ENCODE data around the gene CLPTM1. TPM values are rescaled to one million over a fixed set of nuclear protein-coding genes. Genes with fewer than 3 reads are reported as not detected.
A peak's percentile ranks its signal among the peaks of the same experiment; 100 is the strongest.

Gene CLPTM1
- total and polyA plus RNA-seq, 9 of the 15 experiments (the other 6 are each of a cell fraction or from before 2014, with no cell fraction given) = 0.37 to 96.0 (median 27.5) TPM

DNA sequence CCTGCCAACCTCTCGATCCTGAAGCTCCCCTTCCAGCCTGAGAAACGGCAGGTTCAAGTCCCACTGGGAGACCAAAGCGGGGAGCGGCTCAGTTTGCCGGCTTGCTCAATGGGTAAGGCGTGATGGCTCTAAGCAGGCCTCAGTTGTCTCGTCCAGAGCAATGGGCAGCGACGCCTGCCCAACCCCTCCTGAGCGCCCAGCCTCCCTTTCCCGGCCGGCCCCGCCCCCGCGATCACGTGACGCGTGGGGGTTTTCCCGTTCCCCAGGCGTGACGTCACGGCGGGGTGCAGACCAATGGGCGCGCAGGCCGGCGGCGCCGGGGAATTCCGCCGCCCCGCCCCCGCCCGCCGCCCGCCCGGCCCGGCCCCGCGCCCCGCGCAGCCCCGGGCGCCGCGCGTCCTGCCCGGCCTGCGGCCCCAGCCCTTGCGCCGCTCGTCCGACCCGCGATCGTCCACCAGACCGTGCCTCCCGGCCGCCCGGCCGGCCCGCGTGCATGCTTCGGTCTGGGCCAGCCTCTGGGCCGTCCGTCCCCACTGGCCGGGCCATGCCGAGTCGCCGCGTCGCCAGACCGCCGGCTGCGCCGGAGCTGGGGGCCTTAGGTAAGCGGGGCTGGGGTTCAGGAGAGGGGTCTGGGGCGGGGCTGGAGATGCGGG lies 46.0 kb downstream of the CLPTM1 start, which contains the start of gene RELB:
TSS of gene RELB (plus strand) at position 378 of the 653 bp plus-strand sequence. CDS start at position 494, 116 bp downstream.
- peak; percentile 73 for FAIRE-seq
- TF ChIP-seq ILF3 (IDR thresholded peaks at IDR 0.05; ENCODE audit: borderline replicate concordance) (no peak), CHD4 (IDR thresholded peaks at IDR 0.05; ENCODE audit: insufficient read depth, insufficient replicate concordance, low read depth, low read length, poor library complexity, severe bottlenecking) (no peak), NFYB (IDR thresholded peaks at IDR 0.05; ENCODE audit: extremely low read depth, insufficient read length) (peak; percentile 23), KDM5B (IDR thresholded peaks at IDR 0.05; ENCODE audit: insufficient replicate concordance, low read depth, low read length) (no peak), CBX3 (IDR thresholded peaks at IDR 0.05; ENCODE audit: borderline replicate concordance in 1 of 2, low read length in 2 of 2) (no peak), SETDB1 (IDR thresholded peaks at IDR 0.05; ENCODE audit: low read length) (no peak), ZNF766 (CRISPR knock-in tag; conservative IDR thresholded peaks at IDR 0.05) (no peak), SAP30 (IDR thresholded peaks at IDR 0.05; ENCODE audit: borderline replicate concordance, insufficient read depth, low read depth, low read length, poor library complexity, severe bottlenecking) (peak; percentile 68), OTX1 (CRISPR knock-in tag; IDR thresholded peaks at IDR 0.05) (no peak), SP2 (IDR thresholded peaks at IDR 0.05; ENCODE audit: extremely low read depth, low read depth, low read length, poor library complexity, severe bottlenecking) (no peak), NRF1 (conservative IDR thresholded peaks at IDR 0.05 in 1 of 2, IDR thresholded peaks at IDR 0.05 in 1 of 2) (peak; percentile 33 to 52; a peak in 2 of 4 replicates), CBFA2T2 (conservative IDR thresholded peaks at IDR 0.05) (peak; percentile 86), SMARCA5 (IDR thresholded peaks at IDR 0.05) (peak; percentile 76; the same call in 1 of the 2 replicates), KDM1A (IDR thresholded peaks at IDR 0.05) (peak in 1 of 2 experiments; percentile 48; a peak in 1 of 4 replicates), EWSR1 (IDR thresholded peaks at IDR 0.05; ENCODE audit: borderline replicate concordance, low read depth, partially characterized antibody) (no peak), FOS (IDR thresholded peaks at IDR 0.05; ENCODE audit: extremely low read depth, insufficient read length) (no peak)
- TF ChIP-seq, protein P1, sequence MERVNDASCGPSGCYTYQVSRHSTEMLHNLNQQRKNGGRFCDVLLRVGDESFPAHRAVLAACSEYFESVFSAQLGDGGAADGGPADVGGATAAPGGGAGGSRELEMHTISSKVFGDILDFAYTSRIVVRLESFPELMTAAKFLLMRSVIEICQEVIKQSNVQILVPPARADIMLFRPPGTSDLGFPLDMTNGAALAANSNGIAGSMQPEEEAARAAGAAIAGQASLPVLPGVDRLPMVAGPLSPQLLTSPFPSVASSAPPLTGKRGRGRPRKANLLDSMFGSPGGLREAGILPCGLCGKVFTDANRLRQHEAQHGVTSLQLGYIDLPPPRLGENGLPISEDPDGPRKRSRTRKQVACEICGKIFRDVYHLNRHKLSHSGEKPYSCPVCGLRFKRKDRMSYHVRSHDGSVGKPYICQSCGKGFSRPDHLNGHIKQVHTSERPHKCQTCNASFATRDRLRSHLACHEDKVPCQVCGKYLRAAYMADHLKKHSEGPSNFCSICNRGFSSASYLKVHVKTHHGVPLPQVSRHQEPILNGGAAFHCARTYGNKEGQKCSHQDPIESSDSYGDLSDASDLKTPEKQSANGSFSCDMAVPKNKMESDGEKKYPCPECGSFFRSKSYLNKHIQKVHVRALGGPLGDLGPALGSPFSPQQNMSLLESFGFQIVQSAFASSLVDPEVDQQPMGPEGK (CRISPR knock-in tag; IDR thresholded peaks at IDR 0.05; ENCODE audit: borderline replicate concordance) = no peak
- TF ChIP-seq, protein P2, sequence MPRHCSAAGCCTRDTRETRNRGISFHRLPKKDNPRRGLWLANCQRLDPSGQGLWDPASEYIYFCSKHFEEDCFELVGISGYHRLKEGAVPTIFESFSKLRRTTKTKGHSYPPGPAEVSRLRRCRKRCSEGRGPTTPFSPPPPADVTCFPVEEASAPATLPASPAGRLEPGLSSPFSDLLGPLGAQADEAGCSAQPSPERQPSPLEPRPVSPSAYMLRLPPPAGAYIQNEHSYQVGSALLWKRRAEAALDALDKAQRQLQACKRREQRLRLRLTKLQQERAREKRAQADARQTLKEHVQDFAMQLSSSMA (CRISPR knock-in tag; IDR thresholded peaks at IDR 0.05) = no peak

More for the DNA sequence above, 46.0 kb downstream of the CLPTM1 start, which contains the start of gene RELB:
- peak within 1 kb of the TSS; percentile 87 for H3K4me2 ChIP-seq (ENCODE audit: insufficient read depth, low read length)
- peak within 1 kb of the TSS; percentile 76 for H3K4me3 ChIP-seq
- H3K9me1 ChIP-seq (ENCODE audit: control insufficient read depth, insufficient read depth, low read length) = no peaks in the 10 kb centered on the region
- H3K27me3 ChIP-seq (ENCODE audit: control insufficient read depth in 2 of 2, insufficient read depth in 2 of 2, low read length in 2 of 2) = no peaks in the 10 kb centered on the region
- ChIA-PET CTCF (ENCODE audit: low intra/inter-chr PET ratio) (no interaction called here), POLR2A (interaction anchor here (0.5 to 2.0 kb wide), 9 partner anchors 9 to 1786 kb away, joined by 3 to 6 read pairs (median 3); no protein-coding TSS in a partner anchor)
- intact Hi-C loops (cut with micrococcal nuclease) = no loop called here
- ATAC-seq (peak; percentile 59), DNase-seq (ENCODE audit: extremely low read depth in 1 of 4, low spot score in 3 of 4) (peak; percentile 93 to 99 (median 98))
- 0% methylated on average over 42 of the region's 79 CpGs for WGBS (ENCODE audit: insufficient coverage, low coverage, missing lambda C conversion rate)
- peaks cover 4 to 21% of the 10 kb centered on the region in 2 experiments for H3K4me1 ChIP-seq (replicated peaks in 1 of 2; ENCODE audit: control insufficient read depth in 2 of 2, insufficient read depth in 2 of 2, low read length in 2 of 2)
- peak within 1 kb of the TSS; percentile 91 for H2AFZ ChIP-seq (ENCODE audit: low read depth, low read length)
- H4K20me1 ChIP-seq (replicated peaks; ENCODE audit: control insufficient read depth, insufficient read depth, low read length) = no peaks in the 10 kb centered on the region
- peak within 1 kb of the TSS; percentile 52 to 93; a peak in 3 of 4 replicates for H3K9ac ChIP-seq (ENCODE audit: insufficient read depth in 1 of 2, low read depth in 2 of 2, low read length in 2 of 2)
- no peaks in the 10 kb centered on the region for H3K79me2 ChIP-seq (ENCODE audit: control insufficient read depth, insufficient read depth, low read length)
- in situ Hi-C loops (cut with MboI) = no loop called here
- H3K27ac ChIP-seq (ENCODE audit: extremely low read depth, low read depth, low read length) = peak within 1 kb of the TSS; percentile 91; the same call in 2 of the 3 replicates
- no TSS peak for BruUV-seq (replicated peaks)
- H3K9me3 ChIP-seq (replicated peaks; ENCODE audit: control insufficient read depth, insufficient read depth, low read depth, low read length) = no peaks in the 10 kb centered on the region
- H3K36me3 ChIP-seq (ENCODE audit: control insufficient read depth, insufficient read depth, low read length) = no peaks in the 10 kb centered on the region

Data from K562 (cell line).